ENCODE data around the gene MAD2L2. TPM values are rescaled to one million over a fixed set of nuclear protein-coding genes. Genes with fewer than 3 reads are reported as not detected.

The MAD2L2 gene
- total RNA-seq, 1 donor from 2014 or later, result 48.0 TPM

DNA sequence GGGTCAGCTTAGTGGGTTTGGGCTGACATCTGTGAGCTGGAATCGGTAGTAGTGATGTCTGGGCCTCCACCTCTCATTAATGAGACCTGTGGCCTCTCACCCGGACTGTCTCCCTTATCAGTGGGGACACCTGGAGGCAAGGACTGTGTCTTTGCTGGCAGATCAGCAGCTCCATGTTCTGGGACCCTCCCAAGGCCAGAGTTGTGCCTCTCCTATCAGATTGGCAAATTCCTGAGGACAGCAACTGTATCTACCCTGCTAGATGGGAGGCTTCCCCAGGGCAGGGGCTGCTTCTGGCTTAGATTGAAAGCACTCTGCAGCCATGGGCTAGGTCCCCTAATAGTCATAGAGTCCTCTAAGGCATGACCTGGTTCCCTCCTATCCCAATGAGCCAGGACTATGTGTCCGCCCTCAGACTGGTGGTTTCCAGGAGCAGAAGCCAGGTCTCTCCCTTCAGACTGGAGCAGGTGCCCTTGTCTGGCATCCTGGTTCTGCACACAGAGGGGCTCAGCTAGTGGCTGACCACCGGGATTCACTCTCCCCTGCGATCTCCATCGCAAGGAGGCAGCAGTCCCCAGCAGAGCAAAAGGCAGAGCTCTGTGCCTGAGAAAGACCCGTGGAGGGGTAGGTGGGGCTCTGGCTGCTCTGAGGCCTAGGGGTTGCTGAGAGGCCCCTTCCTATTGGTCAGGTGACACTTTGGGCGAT is 16.4 kb upstream of the MAD2L2 start:
- Mint-ChIP-seq H3K4me3 (ENCODE audit: unreplicated experiment) (no peak overlapping the region), H3K36me3 (ENCODE audit: unreplicated experiment) (no peaks in the 10 kb centered on the region), H3K4me1 (ENCODE audit: unreplicated experiment) (peaks cover 11% of the 10 kb centered on the region), H3K27ac (ENCODE audit: unreplicated experiment) (no peak overlapping the region), H3K9me3 (ENCODE audit: unreplicated experiment) (no peaks in the 10 kb centered on the region), H3K27me3 (ENCODE audit: unreplicated experiment) (peaks cover 38% of the 10 kb centered on the region)
- DNase-seq (ENCODE audit: extremely low spot score, unreplicated experiment), result no peak
- TF ChIP-seq, protein P1, sequence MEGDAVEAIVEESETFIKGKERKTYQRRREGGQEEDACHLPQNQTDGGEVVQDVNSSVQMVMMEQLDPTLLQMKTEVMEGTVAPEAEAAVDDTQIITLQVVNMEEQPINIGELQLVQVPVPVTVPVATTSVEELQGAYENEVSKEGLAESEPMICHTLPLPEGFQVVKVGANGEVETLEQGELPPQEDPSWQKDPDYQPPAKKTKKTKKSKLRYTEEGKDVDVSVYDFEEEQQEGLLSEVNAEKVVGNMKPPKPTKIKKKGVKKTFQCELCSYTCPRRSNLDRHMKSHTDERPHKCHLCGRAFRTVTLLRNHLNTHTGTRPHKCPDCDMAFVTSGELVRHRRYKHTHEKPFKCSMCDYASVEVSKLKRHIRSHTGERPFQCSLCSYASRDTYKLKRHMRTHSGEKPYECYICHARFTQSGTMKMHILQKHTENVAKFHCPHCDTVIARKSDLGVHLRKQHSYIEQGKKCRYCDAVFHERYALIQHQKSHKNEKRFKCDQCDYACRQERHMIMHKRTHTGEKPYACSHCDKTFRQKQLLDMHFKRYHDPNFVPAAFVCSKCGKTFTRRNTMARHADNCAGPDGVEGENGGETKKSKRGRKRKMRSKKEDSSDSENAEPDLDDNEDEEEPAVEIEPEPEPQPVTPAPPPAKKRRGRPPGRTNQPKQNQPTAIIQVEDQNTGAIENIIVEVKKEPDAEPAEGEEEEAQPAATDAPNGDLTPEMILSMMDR (IDR thresholded peaks at IDR 0.05), result no peak

DNA sequence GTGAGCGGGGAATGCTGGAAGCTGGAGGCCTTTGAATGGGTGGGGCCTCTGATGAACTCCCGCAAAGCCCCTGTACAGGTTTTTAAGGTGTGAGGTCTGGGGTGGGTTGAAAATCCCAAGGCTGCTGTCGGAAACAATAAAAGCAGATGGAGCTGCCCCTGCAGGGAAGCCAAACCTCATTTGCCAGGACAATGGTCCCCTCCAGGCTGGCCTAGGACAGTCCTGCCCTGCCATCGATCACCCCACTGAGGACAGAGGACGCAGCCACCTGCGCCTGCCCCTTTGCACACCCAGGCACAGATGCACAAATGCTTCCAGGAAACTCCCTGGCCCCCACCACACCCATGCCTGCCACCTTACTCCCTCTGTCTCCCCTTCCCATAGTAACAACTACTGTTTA is 14.9 kb upstream of the MAD2L2 start:
- Mint-ChIP-seq H3K27ac (ENCODE audit: unreplicated experiment) (no peak overlapping the region), H3K4me1 (ENCODE audit: unreplicated experiment) (peaks cover 14% of the 10 kb centered on the region), H3K9me3 (ENCODE audit: unreplicated experiment) (no peaks in the 10 kb centered on the region), H3K36me3 (ENCODE audit: unreplicated experiment) (no peaks in the 10 kb centered on the region), H3K4me3 (ENCODE audit: unreplicated experiment) (no peak overlapping the region), H3K27me3 (ENCODE audit: unreplicated experiment) (peaks cover 36% of the 10 kb centered on the region)
- DNase-seq (ENCODE audit: extremely low spot score, unreplicated experiment), result no peak
- TF ChIP-seq, protein P1 (IDR thresholded peaks at IDR 0.05), result no peak

DNA sequence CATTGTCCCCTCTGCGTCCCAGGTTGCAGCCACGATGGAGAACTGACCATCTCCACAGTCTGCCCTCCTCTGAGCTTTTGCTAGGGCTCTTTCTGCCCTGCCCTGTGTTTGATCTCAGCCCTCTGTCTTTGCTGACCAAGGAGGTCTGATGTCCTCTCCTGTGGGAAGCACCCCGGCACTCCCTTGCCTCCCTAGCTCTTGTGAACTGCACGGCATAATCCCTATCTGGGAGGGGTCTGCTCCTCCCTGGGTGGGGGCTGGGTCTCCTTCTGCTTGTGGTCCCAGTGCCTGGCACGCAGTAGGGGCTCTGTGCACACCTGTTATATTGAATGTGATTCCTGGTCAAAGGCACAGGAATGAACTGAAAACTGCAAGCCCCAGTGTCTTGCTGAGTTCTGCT is 13.0 kb upstream of the MAD2L2 start:
- Mint-ChIP-seq H3K27me3 (ENCODE audit: unreplicated experiment) (peaks cover 48% of the 10 kb centered on the region), H3K4me3 (ENCODE audit: unreplicated experiment) (no peak overlapping the region), H3K36me3 (ENCODE audit: unreplicated experiment) (no peaks in the 10 kb centered on the region), H3K4me1 (ENCODE audit: unreplicated experiment) (peaks cover 21% of the 10 kb centered on the region), H3K9me3 (ENCODE audit: unreplicated experiment) (no peaks in the 10 kb centered on the region), H3K27ac (ENCODE audit: unreplicated experiment) (no peak overlapping the region)
- DNase-seq (ENCODE audit: extremely low spot score, unreplicated experiment), result no peak
- TF ChIP-seq, protein P1 (IDR thresholded peaks at IDR 0.05), result no peak

DNA sequence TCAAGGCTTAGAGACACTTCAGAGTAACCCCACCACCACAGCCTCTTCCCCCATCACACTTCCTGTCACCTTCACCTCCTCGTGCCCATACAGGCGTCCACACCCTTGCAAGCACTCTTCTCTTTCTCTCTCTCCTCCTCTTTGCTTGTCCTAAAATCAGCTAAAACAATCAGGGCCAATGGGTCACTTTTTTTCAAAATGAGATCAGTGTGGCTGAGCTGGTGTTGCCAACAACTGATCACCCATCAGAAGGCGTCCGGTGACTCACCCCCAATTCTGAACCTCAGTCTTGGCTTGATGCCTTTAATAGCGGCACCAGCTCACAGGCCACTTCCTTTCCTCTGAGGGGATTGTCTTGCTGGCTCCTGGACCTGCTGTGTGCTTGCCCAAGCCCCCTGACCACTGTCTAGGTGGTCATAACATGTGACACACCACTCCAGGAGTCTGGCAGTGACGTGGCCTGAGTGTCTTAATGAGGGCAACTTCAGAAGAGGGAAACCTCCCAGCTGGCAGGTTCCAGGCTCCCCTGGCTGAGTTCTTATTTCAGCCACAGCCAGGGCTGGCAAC is 12.2 kb upstream of the MAD2L2 start:
- no peak for DNase-seq (ENCODE audit: extremely low spot score, unreplicated experiment)
- Mint-ChIP-seq H3K27ac (ENCODE audit: unreplicated experiment) (no peak overlapping the region), H3K4me3 (ENCODE audit: unreplicated experiment) (peak overlapping the region; percentile 15), H3K36me3 (ENCODE audit: unreplicated experiment) (no peaks in the 10 kb centered on the region), H3K4me1 (ENCODE audit: unreplicated experiment) (peaks cover 21% of the 10 kb centered on the region), H3K27me3 (ENCODE audit: unreplicated experiment) (peaks cover 45% of the 10 kb centered on the region), H3K9me3 (ENCODE audit: unreplicated experiment) (no peaks in the 10 kb centered on the region)
- TF ChIP-seq, protein P1 (IDR thresholded peaks at IDR 0.05), result no peak

DNA sequence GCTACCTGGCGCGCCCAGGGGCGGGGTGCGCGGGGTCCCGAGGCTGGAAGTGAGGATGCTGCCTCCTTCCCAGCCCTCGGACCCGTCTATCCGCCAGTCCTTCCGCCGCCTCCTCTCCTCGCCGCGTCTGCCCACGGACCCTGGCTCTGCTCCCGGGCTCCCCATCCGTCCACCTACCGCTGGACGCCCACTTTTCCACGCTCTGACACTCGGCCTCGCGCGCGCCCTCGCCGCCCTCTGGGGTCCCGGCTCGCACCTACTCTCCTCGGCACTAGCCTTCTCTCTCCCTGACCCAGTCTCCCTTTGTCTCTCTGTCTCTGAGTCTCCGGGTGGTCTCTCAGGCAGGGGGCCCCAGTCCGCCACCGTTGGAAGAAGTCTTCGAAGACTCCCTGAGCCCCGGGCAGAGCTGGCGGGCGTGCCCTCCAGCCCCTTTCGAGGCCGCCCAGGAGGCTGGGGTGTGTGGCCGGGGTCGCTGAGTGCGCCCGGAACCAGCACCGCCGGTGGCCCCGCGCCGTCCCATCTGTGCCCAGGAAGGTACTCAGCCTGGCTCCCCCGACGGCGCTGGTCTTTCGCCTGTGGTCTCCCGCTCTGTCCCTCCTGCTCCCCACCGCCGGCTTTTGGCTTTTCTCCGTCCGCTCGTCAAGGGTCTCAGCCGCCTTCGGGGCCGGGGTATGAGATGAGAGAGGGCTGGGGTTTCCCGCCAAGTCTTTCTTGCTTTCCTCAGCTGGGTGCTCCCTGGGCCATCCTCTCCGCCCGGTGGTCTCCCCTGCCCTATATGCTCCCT is 11.2 kb upstream of the MAD2L2 start:
- Mint-ChIP-seq H3K4me3 (ENCODE audit: unreplicated experiment) (peak overlapping the region; percentile 61), H3K27ac (ENCODE audit: unreplicated experiment) (no peak overlapping the region), H3K27me3 (ENCODE audit: unreplicated experiment) (peaks cover 51% of the 10 kb centered on the region)

More for the DNA sequence above, 11.2 kb upstream of the MAD2L2 start:
- TF ChIP-seq, protein P1 (IDR thresholded peaks at IDR 0.05), result no peak
- H3K36me3 Mint-ChIP-seq (ENCODE audit: unreplicated experiment), result no peaks in the 10 kb centered on the region
- DNase-seq (ENCODE audit: extremely low spot score, unreplicated experiment), result no peak
- H3K4me1 Mint-ChIP-seq (ENCODE audit: unreplicated experiment), result peaks cover 21% of the 10 kb centered on the region
- H3K9me3 Mint-ChIP-seq (ENCODE audit: unreplicated experiment), result no peaks in the 10 kb centered on the region

Data from osteocyte (in vitro differentiated cells).